ENCODE measurements around the gene ATOSB.
A peak's percentile ranks its signal among the peaks of the same experiment; 100 is the strongest.

Gene ATOSB

GRCh38 chr9:35085078-35085477, 30.6 kb downstream of the ATOSB start:
- DNase-seq = no peak

DNA sequence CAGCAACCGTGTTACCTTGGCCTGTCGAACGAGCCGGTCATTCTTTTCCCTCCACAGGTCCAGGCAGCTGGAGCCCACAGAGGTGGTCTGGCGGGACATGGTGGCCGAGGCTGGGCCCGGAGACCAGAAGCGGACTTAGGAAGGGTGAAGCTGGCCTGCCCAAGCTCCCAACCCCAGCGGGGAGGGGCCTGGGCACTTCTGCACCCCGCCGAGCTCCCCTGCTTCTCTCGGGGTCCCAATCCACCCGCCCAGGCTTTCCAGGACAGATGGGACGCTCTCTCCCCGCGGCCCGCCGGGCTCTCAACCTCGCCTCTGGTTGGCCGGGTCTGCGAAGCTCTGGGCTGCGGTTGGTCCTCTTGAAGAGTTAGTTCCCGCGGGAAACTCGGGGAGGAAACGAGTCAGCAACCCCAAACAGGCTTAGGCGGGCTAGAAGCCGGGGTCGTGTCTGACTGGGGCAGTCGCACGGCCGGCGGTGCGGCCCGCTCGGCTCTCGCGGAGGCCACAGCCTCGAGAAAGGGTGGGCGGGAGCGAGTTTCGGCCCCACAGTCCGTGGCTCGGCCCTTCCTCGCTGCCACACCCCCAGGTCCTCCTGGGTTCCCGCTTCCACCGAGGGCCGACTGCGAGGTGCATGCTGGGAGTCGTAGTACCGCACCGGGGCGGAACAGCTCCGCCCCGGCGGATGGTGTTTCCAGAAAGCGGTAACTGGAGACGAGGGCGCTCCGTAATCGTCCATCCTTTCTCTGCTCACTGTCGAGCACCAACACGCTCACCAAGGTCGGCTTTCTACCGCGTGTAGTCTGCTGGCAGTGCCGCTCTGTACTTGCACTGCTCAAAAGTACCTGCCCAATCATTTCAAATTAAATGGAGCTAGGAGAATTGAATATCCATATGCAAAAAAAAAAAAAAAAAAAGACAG, 36.0 kb downstream of the ATOSB start, which contains the start of gene FANCG:
Gene FANCG, minus strand, starts transcription at position 517 of the 916 bp plus-strand sequence. Its CDS starts 418 bp downstream, at position 99.
- peak; percentile 86 to 93 for DNase-seq

GRCh38 chr9:35079041-35079425, 36.6 kb downstream of the ATOSB start:
- DNase-seq = no peak

DNA sequence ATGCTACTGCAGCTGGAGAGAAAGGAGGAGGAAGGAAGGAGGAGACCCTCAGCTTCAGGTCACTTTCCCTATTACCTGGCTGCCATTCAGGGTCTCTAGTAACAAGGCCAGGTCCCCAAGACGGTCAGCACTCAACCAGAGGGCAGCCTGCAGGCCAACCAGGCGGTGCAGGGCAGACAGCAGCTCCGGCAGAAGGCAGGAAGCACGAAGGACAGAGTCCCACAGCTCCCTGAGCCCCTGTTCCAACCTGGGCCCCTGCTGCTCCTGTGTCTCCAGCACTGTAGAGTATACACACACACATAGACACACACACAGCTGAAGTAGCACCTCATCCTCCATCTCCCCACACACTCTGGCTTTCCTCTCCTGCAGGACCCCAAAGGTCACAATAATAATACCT, 37.6 kb downstream of the ATOSB start:
- DNase-seq = no peak

DNA sequence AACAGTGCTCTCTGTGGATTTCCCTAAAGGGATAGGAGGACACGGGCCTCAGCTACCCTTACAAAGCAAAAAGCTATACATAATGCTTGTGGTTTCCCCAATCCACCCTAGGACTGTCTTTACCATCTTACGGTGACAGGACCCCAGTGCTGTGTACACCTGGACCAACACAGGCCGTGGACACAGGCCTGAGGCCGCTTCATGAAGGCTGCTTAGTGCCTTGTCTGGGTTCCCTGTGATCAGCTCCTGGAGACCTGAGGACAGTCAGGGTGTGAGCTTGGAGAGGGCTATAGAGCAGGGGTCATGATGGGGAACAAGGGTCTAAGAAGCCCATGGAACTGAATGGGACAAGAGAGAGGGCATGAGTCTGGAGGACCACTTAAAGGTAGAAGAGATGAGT, 38.8 kb downstream of the ATOSB start:
- DNase-seq = no peak

DNA sequence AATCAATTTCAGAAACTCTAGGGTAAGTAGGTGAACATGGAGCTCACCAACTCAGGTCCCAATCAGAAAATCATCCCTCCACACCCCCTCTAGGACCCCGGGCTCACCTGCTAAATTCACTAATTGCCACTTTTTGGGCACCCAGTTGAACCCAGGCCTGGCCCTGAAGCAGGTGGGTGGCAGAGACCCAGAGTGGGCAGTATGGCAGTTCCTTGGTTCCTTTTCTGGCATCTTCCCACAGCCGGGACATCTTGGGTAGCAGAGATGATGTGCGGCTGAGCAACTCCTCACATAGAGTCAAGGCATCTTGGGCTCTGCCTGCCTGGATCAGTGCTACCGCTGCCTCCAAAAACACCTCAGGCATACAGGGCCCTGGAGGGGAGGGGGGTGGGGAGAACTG, 40.3 kb downstream of the ATOSB start:
- no peak for DNase-seq

DNA sequence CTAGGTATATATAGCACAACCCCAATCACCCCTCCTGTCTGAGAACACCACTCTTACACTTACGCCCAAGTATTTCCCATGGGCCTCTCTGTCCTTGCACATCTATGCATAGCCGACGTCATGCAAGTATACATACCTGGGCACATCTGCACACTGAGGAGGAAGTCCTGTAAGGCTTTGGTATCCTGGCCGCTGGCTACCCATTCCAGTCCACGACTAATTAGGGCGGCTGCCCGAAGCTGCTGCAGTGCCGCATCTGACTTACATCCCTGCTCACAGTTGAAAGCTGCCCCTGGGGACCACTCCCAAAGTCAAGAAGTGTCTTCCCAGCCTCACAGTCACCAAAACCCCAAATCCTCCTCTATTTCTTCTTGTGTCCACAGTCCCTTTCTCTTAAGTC, 40.9 kb downstream of the ATOSB start:
- DNase-seq = no peak

GRCh38 chr9:35074141-35074540, 41.5 kb downstream of the ATOSB start:
- DNase-seq = no peak

DNA sequence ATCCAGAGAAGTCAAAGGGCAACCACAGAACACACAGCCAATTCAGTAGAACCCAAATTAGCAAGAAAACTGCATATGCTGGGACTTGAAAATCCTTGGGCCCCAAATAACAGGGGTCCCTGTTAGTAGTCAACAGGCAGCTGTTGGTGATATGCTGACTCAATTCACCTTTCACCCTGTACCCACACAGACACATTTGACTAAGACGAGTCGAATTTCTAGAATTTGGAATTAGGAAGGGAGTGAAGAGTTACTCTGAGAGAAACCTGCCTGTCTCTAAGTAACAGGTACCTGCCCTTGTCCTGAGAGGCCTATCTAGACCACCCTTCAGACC, 42.4 kb downstream of the ATOSB start:
- no peak for DNase-seq

GRCh38 chr9:35072461-35073278, 43.0 kb downstream of the ATOSB start, which contains the start of gene VCP:
Gene VCP, minus strand, starts transcription at chr9:35072625. Its CDS starts 272 bp downstream, at chr9:35072353.
- peak; percentile 99 for DNase-seq

DNA sequence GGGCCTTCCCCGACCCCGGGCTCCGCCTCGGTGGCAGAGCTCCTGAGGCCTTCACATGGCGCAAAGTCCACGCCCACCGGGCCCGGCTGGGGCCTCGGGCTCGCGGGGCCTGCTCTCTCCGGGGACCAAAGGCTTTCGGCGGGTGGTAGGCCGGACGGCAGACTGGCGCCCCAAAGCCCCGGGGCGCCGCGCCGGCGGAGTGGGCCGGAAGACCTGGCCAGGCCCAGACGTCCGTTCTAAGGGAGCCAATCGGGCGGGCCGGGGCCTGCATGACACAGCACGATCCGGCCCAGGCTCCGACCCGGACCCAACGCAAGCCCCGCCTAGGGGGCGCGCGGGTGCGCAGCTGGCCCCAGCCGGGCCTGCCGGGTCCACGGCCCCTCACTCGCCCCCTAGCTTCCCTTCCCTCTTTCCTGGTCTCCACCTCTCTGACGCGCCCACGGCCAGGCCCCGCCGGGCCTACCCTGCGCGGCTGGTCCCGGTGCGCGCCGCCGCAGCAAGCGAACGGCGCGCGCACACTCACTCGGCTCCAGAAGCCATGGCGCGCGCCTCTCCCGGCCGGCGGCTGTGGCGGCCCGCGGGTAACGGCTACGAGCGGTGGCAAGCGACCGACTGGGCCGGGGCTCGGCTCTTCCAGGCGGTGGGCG, 43.7 kb downstream of the ATOSB start:
- DNase-seq = peak; percentile 68 to 82

GRCh38 chr9:35070823-35071813, 44.5 kb downstream of the ATOSB start:
- DNase-seq = no peak

DNA sequence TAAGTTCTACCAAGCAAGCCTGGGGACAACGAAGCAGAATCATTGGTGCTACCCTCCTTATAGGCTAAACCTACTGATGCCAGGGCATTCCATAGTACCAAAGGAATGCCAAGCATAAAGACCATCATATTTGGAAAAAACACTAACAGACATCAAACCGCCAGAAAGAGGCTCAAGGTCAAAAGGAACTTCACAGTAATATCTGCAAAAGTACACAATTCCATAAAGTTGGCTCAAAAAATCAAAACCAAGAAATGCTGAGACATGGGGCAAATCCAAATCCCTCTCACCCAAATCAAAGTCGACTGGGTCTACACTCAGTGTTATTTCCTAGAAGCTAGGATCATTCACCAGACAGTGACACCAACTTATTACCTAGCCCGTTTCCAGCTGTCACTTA, 46.6 kb downstream of the ATOSB start:
- no peak for DNase-seq

DNA sequence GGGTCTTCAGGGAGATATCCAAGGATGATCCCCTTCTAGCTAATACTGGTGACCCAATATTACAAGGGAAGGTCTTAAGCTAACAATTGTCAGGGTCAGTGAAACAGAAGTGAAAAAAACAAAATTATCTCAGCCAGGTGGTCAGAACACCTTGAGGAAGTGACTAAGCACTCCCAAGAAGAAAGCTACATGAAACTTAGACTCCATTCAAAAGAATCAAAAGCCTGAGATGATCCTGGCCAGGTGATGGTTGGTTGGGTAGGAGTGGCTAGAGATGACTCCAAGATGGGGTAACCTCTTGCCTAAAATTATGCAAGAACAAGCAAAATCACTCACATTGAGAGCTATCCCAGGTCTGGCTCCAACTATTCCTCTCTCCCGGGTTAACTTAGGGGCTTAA, 48.6 kb downstream of the ATOSB start:
- DNase-seq = no peak

DNA sequence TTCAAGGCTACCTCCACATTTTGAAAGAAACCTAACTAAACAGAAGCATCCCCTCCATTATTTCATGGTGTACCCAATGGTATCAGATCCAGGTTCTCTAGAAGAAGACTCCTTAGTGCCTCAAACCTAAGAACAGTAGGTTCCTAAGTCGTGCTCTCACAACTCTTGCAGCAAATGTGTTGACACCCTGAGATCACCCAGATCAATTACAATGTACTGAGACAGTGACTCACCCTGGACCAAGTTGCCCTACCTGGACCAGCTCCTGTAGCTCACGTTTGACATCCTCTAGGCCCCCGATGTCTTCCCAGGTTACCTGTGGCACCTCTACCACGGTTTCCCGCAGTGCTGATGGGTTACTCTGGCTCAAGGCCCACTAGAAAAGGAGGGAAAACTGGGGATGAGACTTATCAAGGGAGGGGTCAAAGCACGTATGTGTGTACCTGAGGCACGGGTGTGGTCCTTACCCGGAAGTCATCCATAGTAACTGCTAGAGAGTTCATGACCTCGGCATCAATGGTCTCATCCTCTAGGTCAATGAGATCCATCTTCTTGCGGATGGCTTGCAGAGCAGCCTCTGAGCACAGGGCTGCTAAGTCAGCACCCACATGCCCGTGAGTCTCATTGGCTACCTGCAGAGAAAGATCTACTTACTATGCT, 55.0 kb downstream of the ATOSB start:
- no peak for DNase-seq

DNA sequence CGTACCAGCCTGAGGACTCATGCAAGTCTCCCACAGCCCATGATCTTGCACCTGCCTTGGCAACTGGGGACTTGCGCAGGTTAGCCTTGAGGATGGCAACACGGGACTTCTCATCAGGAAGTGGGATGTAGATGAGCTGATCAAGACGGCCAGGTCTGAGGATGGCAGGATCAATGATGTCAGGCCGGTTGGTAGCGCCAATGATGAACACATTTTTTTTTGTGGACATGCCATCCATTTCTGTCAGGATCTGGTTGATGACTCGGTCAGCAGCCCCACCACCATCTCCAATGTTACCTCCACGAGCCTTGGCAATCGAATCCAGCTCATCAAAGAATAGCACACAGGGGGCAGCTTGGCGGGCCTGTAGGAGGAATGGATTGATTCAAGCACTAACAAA, 56.2 kb downstream of the ATOSB start:
- DNase-seq = no peak

DNA sequence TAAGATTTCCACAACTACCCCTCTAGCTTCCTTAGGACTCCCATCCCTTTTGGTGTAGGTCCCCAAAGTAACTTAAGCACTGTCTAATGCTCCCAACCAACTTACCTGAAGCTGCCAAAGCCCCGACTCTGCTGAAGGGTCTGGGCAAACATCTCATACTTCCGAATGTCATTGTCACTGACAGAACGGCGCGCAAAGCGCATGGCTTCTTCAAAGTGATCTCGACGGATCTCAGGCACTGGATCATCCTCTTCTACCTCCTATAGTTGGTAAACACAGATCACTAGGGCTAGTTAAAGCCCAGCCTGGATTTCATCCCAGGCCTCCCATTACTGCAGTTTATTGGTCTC, 58.4 kb downstream of the ATOSB start:
- no peak for DNase-seq

- no peak for DNase-seq
These were observed 58.9 kb downstream of the ATOSB start for GRCh38 chr9:35056571-35057270.

GRCh38 chr9:35054871-35055644, 60.6 kb downstream of the ATOSB start:
- DNase-seq = no peak

DNA sequence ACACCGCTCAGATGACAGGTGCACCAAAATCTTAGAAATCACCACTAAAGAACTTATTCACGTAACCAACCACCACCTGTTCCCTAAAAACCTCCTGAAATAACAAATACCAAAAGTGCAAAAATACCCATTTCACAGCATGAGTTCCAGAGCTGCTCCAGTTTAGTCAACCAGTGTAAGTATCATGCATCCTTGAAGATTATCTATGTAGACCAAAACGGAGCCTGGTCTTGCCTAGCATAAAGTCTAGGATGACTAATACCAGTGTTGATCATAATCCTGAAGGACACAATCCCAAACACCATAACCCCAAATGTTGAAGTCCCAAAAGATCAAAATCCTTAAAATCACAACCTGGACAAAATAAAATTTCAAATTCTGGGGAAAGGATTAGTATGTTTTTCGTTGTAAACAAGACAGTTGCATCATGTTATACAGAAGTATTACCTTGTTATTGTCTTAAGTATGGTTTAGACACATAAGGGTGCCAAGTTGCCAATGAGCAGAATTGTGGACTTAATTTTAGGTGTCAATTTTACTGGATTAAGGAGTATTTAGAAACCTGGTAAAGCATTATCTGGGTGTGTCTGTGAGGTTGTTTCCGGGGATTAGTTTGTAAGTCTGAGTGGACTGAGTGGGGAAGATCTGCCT, 61.4 kb downstream of the ATOSB start:
- no peak for DNase-seq
